ENCODE measurements around the gene SCEL.

DNA sequence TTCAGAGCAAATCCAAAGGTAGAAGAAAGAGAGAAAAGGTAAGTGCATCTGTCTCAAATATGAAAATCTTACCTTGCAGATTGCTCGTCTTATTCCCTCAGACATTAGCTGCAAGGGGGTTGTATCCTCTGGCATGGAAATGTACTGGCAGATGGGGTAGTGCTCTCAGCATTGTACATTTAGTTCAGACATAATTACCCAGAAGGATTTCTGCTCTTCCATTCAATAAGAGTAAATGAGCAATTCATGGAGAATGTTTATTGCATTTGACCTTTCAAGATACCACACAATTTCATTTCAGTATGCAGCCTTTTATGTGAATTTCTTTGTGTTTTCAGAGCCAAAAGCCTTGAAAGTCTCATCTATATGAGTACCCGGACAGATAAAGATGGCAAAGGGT is 63.8 kb downstream of the SCEL start:
- TF ChIP-seq, protein P1, sequence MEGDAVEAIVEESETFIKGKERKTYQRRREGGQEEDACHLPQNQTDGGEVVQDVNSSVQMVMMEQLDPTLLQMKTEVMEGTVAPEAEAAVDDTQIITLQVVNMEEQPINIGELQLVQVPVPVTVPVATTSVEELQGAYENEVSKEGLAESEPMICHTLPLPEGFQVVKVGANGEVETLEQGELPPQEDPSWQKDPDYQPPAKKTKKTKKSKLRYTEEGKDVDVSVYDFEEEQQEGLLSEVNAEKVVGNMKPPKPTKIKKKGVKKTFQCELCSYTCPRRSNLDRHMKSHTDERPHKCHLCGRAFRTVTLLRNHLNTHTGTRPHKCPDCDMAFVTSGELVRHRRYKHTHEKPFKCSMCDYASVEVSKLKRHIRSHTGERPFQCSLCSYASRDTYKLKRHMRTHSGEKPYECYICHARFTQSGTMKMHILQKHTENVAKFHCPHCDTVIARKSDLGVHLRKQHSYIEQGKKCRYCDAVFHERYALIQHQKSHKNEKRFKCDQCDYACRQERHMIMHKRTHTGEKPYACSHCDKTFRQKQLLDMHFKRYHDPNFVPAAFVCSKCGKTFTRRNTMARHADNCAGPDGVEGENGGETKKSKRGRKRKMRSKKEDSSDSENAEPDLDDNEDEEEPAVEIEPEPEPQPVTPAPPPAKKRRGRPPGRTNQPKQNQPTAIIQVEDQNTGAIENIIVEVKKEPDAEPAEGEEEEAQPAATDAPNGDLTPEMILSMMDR (IDR thresholded peaks at IDR 0.05), result no peak
- TF ChIP-seq EP300 (IDR thresholded peaks at IDR 0.05) (no peak), POLR2AphosphoS5 (IDR thresholded peaks at IDR 0.05) (no peak), POLR2A (IDR thresholded peaks at IDR 0.05) (no peak)
